Liver (tissue), 9 donors: ENCODE measurements around the gene EFHD1. TPM values are rescaled to one million over a fixed set of nuclear protein-coding genes. Genes with fewer than 3 reads are reported as not detected.

Source experiments
- DNase-seq: peaks from one replicate; pipeline ENCODE4 v3.0.0-alpha.2; 2017; ENCODE audit warnings: low spot score
- H3K27ac ChIP-seq, 2 donors: one replicate each; pipeline ENCODE4 v1.7.0; 2013; ENCODE audit warnings: inconsistent platforms in 2 of 2, low read length in 2 of 2, control low read depth in 1 of 2, low read depth in 1 of 2, mild to moderate bottlenecking in 1 of 2
- H3K27me3 ChIP-seq, 4 donors: one replicate each; pipeline versions ENCODE4 v1.6.1 to v1.7.0; 2013; ENCODE audit warnings: low read length in 3 of 4, inconsistent platforms in 1 of 4, mild to moderate bottlenecking in 1 of 4, moderate library complexity in 1 of 4; ENCODE audit not compliant: control insufficient read depth in 4 of 4, insufficient read depth in 4 of 4
- H3K36me3 ChIP-seq, 4 donors: one replicate each; pipeline versions ENCODE4 v1.6.1 to v1.7.0; 2013; ENCODE audit warnings: low read length in 3 of 4, mild to moderate bottlenecking in 3 of 4, low read depth in 1 of 4, moderate library complexity in 1 of 4; ENCODE audit not compliant: control insufficient read depth in 4 of 4, insufficient read depth in 3 of 4
- H3K4me1 ChIP-seq, 4 donors: one replicate each; pipeline versions ENCODE4 v1.6.1 to v1.7.0; 2013; ENCODE audit warnings: low read length in 3 of 4, mild to moderate bottlenecking in 3 of 4, moderate library complexity in 1 of 4; ENCODE audit not compliant: control insufficient read depth in 4 of 4, insufficient read depth in 4 of 4
- H3K4me3 ChIP-seq, 3 donors: one replicate each; pipeline versions ENCODE4 v1.6.1 to v1.7.0; 2013; ENCODE audit warnings: low read length in 3 of 3, control low read depth in 1 of 3, low read depth in 1 of 3, mild to moderate bottlenecking in 1 of 3
- H3K9ac ChIP-seq, 2 donors: one replicate each; pipeline ENCODE4 v1.7.0; 2013; ENCODE audit warnings: low read length in 2 of 2, mild to moderate bottlenecking in 2 of 2, moderate library complexity in 2 of 2, control low read depth in 1 of 2, low read depth in 1 of 2
- H3K9me3 ChIP-seq, 4 donors: one replicate each; pipeline versions ENCODE4 v1.6.1 to v1.7.0; 2013; ENCODE audit warnings: low read length in 3 of 4; ENCODE audit not compliant: control insufficient read depth in 4 of 4
- ATF3 ChIP-seq: IDR thresholded peaks from 2 replicates; pipeline ENCODE4 v1.6.1; 2016; ENCODE audit warnings: antibody characterized with exemption
- EGR1 ChIP-seq, 2 donors: IDR thresholded peaks; 2 replicates each; pipeline ENCODE4 v1.6.1; 2016 to 2018; ENCODE audit warnings: antibody characterized with exemption in 2 of 2, low read depth in 2 of 2
- FOXA2 ChIP-seq: IDR thresholded peaks from 2 replicates; pipeline ENCODE4 v1.6.1; 2016; ENCODE audit warnings: antibody characterized with exemption
- GABPA ChIP-seq, 2 donors: IDR thresholded peaks in 1 of 2; conservative IDR thresholded peaks in 1 of 2; 2 replicates each; pipeline ENCODE4 v1.6.1; 2016; ENCODE audit warnings: antibody characterized with exemption in 2 of 2, mild to moderate bottlenecking in 1 of 2, moderate library complexity in 1 of 2
- HNF4A ChIP-seq, 2 donors: conservative IDR thresholded peaks; 2 replicates each; pipeline ENCODE4 v1.6.1; 2016; ENCODE audit warnings: antibody characterized with exemption in 2 of 2, mild to moderate bottlenecking in 2 of 2
- HNF4G ChIP-seq: IDR thresholded peaks from 2 replicates; pipeline ENCODE4 v1.6.1; 2016; ENCODE audit warnings: antibody characterized with exemption
- JUND ChIP-seq, 2 donors: IDR thresholded peaks; 2 replicates each; pipeline ENCODE4 v1.6.1; 2016; ENCODE audit warnings: antibody characterized with exemption in 2 of 2
- MAX ChIP-seq: IDR thresholded peaks from 2 replicates; pipeline ENCODE4 v1.6.1; 2016; ENCODE audit warnings: antibody characterized with exemption
- NR2F2 ChIP-seq: IDR thresholded peaks from 2 replicates; pipeline ENCODE4 v1.6.1; 2016; ENCODE audit warnings: antibody characterized with exemption
- RAD21 ChIP-seq, 2 donors: IDR thresholded peaks; 2 replicates each; pipeline ENCODE4 v1.6.1; 2016; ENCODE audit warnings: antibody characterized with exemption in 2 of 2, mild to moderate bottlenecking in 2 of 2
- RXRA ChIP-seq, 2 donors: IDR thresholded peaks; 2 replicates each; pipeline ENCODE4 v1.6.1; 2017 to 2018; ENCODE audit warnings: antibody characterized with exemption in 2 of 2, mild to moderate bottlenecking in 1 of 2
- SP1 ChIP-seq: IDR thresholded peaks from 2 replicates; pipeline ENCODE4 v1.6.1; 2018; ENCODE audit warnings: antibody characterized with exemption, mild to moderate bottlenecking
- TAF1 ChIP-seq: conservative IDR thresholded peaks from 2 replicates; pipeline ENCODE4 v1.6.1; 2016; ENCODE audit warnings: antibody characterized with exemption, mild to moderate bottlenecking
- YY1 ChIP-seq: IDR thresholded peaks from 2 replicates; pipeline ENCODE4 v1.6.1; 2016; ENCODE audit warnings: antibody characterized with exemption, mild to moderate bottlenecking
- ZBTB33 ChIP-seq: IDR thresholded peaks from 2 replicates; pipeline ENCODE4 v1.6.1; 2016; ENCODE audit warnings: antibody characterized with exemption
- WGBS: extraction: QIAGEN DNeasy Blood & Tissue Kit; methylation state at CpG from one replicate; pipeline ENCODE4 v1.1.7; 2013; 5-methylcytosine and 5-hydroxymethylcytosine counted together
- polyA plus RNA-seq, 2 donors: library from polyadenylated mRNA; stranded (reverse) in 1 of 2; unstranded in 1 of 2; fragments of 200-250 nt in 1 of 2; fragments of >200 nt in 1 of 2; fragmentation: Nextera tagmentation in 1 of 2; extraction: Ambion mirVana in 1 of 2; gene quantifications; one replicate each; pipeline versions ENCODE4 v1.2.1 to v1.2.3, GENCODE V29; 2013 to 2015
- total RNA-seq, 2 donors: library from RNA; depleted of rRNA; stranded (reverse); fragments of >200 nt; gene quantifications; one replicate each; pipeline ENCODE4 v1.2.3, GENCODE V29; 2014
- TF ChIP-seq, protein P1 (sequence below): fragments of 150-350 bp; IDR thresholded peaks from 2 replicates; pipeline ENCODE4 v1.5.1; 2017; ENCODE audit warnings: improper control_type of control experiment, low read depth, low read length; ENCODE audit not compliant: missing input control
- donor health status: healthy.
- donor health status: healthy.
- donor health status: healthy.
- donor health status: healthy.
- donor health status: healthy.

EFHD1 gene
- total and polyA plus RNA-seq, 4 donors, result 3.3 to 28.5 (median 10.3) TPM

DNA sequence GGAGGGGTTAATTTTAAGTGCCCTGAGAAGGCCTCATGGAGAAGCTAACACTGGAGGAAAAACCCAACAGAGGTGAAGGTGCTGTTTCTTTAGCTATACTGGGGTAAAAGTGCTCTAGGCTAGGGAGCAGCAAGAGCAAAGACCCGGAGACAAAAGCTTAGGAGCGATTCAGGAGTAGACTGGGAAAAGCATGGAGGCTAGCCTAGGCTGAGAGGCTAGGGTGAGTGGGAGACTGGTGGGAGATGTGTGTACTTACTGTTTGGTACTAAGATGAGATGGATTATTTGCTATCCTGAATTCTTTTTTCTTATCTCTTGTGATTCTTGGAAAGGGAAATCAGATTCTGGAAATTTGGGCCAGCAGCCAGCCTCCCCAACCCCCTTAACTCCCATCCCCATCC is 65.7 kb downstream of the EFHD1 start:
- H3K4me1 ChIP-seq, result peaks cover 8 to 32% (median 17%) of the 10 kb centered on the region in 4 donors
- H3K27me3 ChIP-seq, result no peaks in the 10 kb centered on the region
- H3K9me3 ChIP-seq, result no peaks in the 10 kb centered on the region
- peaks cover 0 to 4% (median 1%) of the 10 kb centered on the region in 4 donors for H3K36me3 ChIP-seq
- H3K9ac ChIP-seq, result no peak overlapping the region
- TF ChIP-seq, protein P1, sequence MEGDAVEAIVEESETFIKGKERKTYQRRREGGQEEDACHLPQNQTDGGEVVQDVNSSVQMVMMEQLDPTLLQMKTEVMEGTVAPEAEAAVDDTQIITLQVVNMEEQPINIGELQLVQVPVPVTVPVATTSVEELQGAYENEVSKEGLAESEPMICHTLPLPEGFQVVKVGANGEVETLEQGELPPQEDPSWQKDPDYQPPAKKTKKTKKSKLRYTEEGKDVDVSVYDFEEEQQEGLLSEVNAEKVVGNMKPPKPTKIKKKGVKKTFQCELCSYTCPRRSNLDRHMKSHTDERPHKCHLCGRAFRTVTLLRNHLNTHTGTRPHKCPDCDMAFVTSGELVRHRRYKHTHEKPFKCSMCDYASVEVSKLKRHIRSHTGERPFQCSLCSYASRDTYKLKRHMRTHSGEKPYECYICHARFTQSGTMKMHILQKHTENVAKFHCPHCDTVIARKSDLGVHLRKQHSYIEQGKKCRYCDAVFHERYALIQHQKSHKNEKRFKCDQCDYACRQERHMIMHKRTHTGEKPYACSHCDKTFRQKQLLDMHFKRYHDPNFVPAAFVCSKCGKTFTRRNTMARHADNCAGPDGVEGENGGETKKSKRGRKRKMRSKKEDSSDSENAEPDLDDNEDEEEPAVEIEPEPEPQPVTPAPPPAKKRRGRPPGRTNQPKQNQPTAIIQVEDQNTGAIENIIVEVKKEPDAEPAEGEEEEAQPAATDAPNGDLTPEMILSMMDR, result no peak
- TF ChIP-seq TAF1 (no peak), ZBTB33 (no peak), MAX (no peak), FOXA2 (no peak), JUND (IDR thresholded peaks at IDR 0.05) (no peak), EGR1 (IDR thresholded peaks at IDR 0.05; ENCODE audit: low read depth in 2 of 2) (no peak), RAD21 (IDR thresholded peaks at IDR 0.05) (no peak), HNF4G (no peak), ATF3 (no peak), RXRA (IDR thresholded peaks at IDR 0.05) (no peak), YY1 (no peak)
- WGBS, result 91% methylated on average over 2 of the region's 2 CpGs
- H3K27ac ChIP-seq, result no peak overlapping the region
- H3K4me3 ChIP-seq, result peak overlapping the region in 1 of 3 donors; percentile 24
- DNase-seq, result no peak

DNA sequence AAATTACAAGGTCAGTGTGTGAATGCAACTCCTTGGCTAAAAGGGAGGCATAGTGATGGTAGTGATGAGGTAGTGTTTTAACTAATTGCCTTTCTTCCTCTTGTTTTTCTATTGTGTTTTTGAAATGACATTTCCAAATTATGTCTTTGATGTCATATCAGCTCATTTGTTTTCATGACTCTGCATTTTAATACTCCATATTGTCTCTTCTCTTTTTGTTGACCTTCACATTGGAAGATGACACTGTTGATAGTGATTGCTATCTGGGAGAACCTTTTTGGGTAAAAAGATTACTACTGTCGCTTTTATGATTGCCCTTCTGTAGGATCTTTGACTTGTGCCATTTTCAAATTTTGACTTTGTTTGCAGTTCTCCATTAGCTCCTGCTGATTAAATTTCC is 66.8 kb downstream of the EFHD1 start:
- Histone ChIP-seq H3K4me1 (peaks cover 8 to 32% (median 17%) of the 10 kb centered on the region in 4 donors), H3K9me3 (no peaks in the 10 kb centered on the region), H3K4me3 (no peak overlapping the region)

More for the DNA sequence above, 66.8 kb downstream of the EFHD1 start:
- H3K27me3 ChIP-seq, result no peaks in the 10 kb centered on the region
- no peak overlapping the region for H3K27ac ChIP-seq
- peaks cover 0 to 8% (median 2%) of the 10 kb centered on the region in 4 donors for H3K36me3 ChIP-seq
- TF ChIP-seq HNF4G (no peak), SP1 (no peak), YY1 (no peak), NR2F2 (no peak), HNF4A (conservative IDR thresholded peaks at IDR 0.05) (no peak), GABPA (IDR thresholded peaks at IDR 0.05 in 1 of 2, conservative IDR thresholded peaks at IDR 0.05 in 1 of 2) (no peak)
- TF ChIP-seq, protein P1, result no peak
- H3K9ac ChIP-seq, result no peak overlapping the region
- WGBS, result 95% methylated on average over 1 of the region's 1 CpG
- DNase-seq, result no peak
